NCI-H128 (cell line): ENCODE measurements around the gene ENOX1.

Source experiments
- DNase-seq: peaks from one replicate; lab custom pipeline; 2025; ENCODE audit not compliant: unreplicated experiment; lab: John Stamatoyannopoulos, UW

The ENOX1 gene

GRCh38 chr13:43749503-43749902 is 37.3 kb downstream of the ENOX1 start:
- no peak for DNase-seq

GRCh38 chr13:43744261-43745031 is 42.3 kb downstream of the ENOX1 start:
- DNase-seq: no peak

GRCh38 chr13:43742911-43743310 is 43.9 kb downstream of the ENOX1 start:
- DNase-seq: no peak

- DNase-seq: no peak
Observed at GRCh38 chr13:43737392-43737923, 49.3 kb downstream of the ENOX1 start.

GRCh38 chr13:43732726-43733125 is 54.0 kb downstream of the ENOX1 start:
- DNase-seq: no peak

GRCh38 chr13:43731296-43731695 is 55.5 kb downstream of the ENOX1 start:
- DNase-seq: no peak

GRCh38 chr13:43730642-43731041 is 56.1 kb downstream of the ENOX1 start:
- DNase-seq: no peak

GRCh38 chr13:43728421-43728820 is 58.4 kb downstream of the ENOX1 start:
- DNase-seq: no peak

- DNase-seq: no peak
Observed at GRCh38 chr13:43727856-43728255, 58.9 kb downstream of the ENOX1 start.

GRCh38 chr13:43725460-43725859 is 61.3 kb downstream of the ENOX1 start:
- no peak for DNase-seq

GRCh38 chr13:43720780-43721397 is 65.9 kb downstream of the ENOX1 start:
- no peak for DNase-seq

- DNase-seq: no peak
Observed at GRCh38 chr13:43698758-43699157, 88.0 kb downstream of the ENOX1 start.

GRCh38 chr13:43698009-43698408 is 88.8 kb downstream of the ENOX1 start:
- no peak for DNase-seq

GRCh38 chr13:43697323-43697722 is 89.4 kb downstream of the ENOX1 start:
- no peak for DNase-seq

- no peak for DNase-seq
Observed at GRCh38 chr13:43694146-43694664, 92.6 kb downstream of the ENOX1 start.

- DNase-seq: no peak
Observed at GRCh38 chr13:43693639-43694038, 93.1 kb downstream of the ENOX1 start.

GRCh38 chr13:43688227-43688907 is 98.4 kb downstream of the ENOX1 start:
- DNase-seq: no peak

GRCh38 chr13:43687038-43687437 is 99.7 kb downstream of the ENOX1 start:
- no peak for DNase-seq

- no peak for DNase-seq
Observed at GRCh38 chr13:43686557-43686956, 100.2 kb downstream of the ENOX1 start.

GRCh38 chr13:43684963-43685725 is 101.6 kb downstream of the ENOX1 start:
- no peak for DNase-seq

GRCh38 chr13:43682701-43683100 is 104.1 kb downstream of the ENOX1 start:
- no peak for DNase-seq
